HepG2 (cell line): ENCODE data around the gene MAPK12. TPM values are rescaled to one million over a fixed set of nuclear protein-coding genes. Genes with fewer than 3 reads are reported as not detected.

Experiments used
- FOXJ3 ChIP-seq: sonication (generic); formaldehyde crosslinking; IDR thresholded peaks from 2 replicates; pipeline ENCODE4 v1.4.0; 2020; ENCODE audit warnings: missing genetic modification reagents, mild to moderate bottlenecking, borderline replicate concordance
- IRX3 ChIP-seq: sonication (generic); formaldehyde crosslinking; IDR thresholded peaks from 2 replicates; pipeline ENCODE4 v1.8.1; 2023; ENCODE audit warnings: mild to moderate bottlenecking, low read depth, missing genetic modification reagents, borderline replicate concordance
- MAX ChIP-seq: IDR thresholded peaks from 2 replicates; pipeline ENCODE4 v1.6.1; 2012; ENCODE audit warnings: inconsistent platforms
- MTA3 ChIP-seq: sonication (generic); formaldehyde crosslinking; IDR thresholded peaks from 2 replicates; pipeline ENCODE4 v1.4.0; 2020; ENCODE audit warnings: missing genetic modification reagents
- NONO ChIP-seq, 2 experiments: fragments of 450-650 bp in 1 of 2; sonication (generic) in 1 of 2; formaldehyde crosslinking in 1 of 2; IDR thresholded peaks in 1 of 2; conservative IDR thresholded peaks in 1 of 2; 2 replicates each; pipeline versions ENCODE4 v1.6.1 to v1.8.0; 2017 to 2022; ENCODE audit warnings: mild to moderate bottlenecking in 1 of 2, missing genetic modification reagents in 1 of 2, moderate library complexity in 1 of 2
- PAX8 ChIP-seq: sonication (generic); formaldehyde crosslinking; IDR thresholded peaks from 2 replicates; pipeline ENCODE4 v1.8.0; 2022; ENCODE audit warnings: mild to moderate bottlenecking, missing genetic modification reagents, borderline replicate concordance
- POGK ChIP-seq: sonication (generic); formaldehyde crosslinking; conservative IDR thresholded peaks from 2 replicates; pipeline ENCODE4 v1.8.0; 2022; ENCODE audit warnings: mild to moderate bottlenecking, moderate library complexity, missing genetic modification reagents
- TBL1XR1 ChIP-seq: fragments of 150-350 bp; IDR thresholded peaks from 2 replicates; pipeline ENCODE4 v1.6.1; 2014; ENCODE audit warnings: borderline replicate concordance, low read length; ENCODE audit not compliant: partially characterized antibody
- THAP11 ChIP-seq: IDR thresholded peaks from 2 replicates; pipeline ENCODE4 v1.6.1; 2016; ENCODE audit warnings: missing biosample characterization, missing genetic modification reagents
- ZFP36 ChIP-seq: fragments of 150-350 bp; IDR thresholded peaks from 2 replicates; pipeline ENCODE4 v1.6.1; 2018; ENCODE audit warnings: borderline replicate concordance, low read length, low read depth; ENCODE audit not compliant: partially characterized antibody
- ZFP37 ChIP-seq: sonication (generic); formaldehyde crosslinking; IDR thresholded peaks from 2 replicates; pipeline ENCODE4 v1.4.0; 2020; ENCODE audit warnings: missing genetic modification reagents, borderline replicate concordance
- ZGPAT ChIP-seq: IDR thresholded peaks from 2 replicates; pipeline ENCODE4 v1.6.1; 2016; ENCODE audit warnings: mild to moderate bottlenecking
- ZKSCAN8 ChIP-seq: IDR thresholded peaks from 2 replicates; pipeline ENCODE4 v1.6.1; 2016; ENCODE audit warnings: borderline replicate concordance, missing genetic modification reagents, missing compliant biosample characterization
- ZNF281 ChIP-seq: sonication (generic); formaldehyde crosslinking; IDR thresholded peaks from 2 replicates; pipeline ENCODE4 v1.4.0; 2020; ENCODE audit warnings: missing genetic modification reagents, borderline replicate concordance
- ZNF543 ChIP-seq: sonication (generic); formaldehyde crosslinking; IDR thresholded peaks from 2 replicates; pipeline ENCODE4 v1.4.0; 2020; ENCODE audit warnings: mild to moderate bottlenecking, missing genetic modification reagents
- ZNF772 ChIP-seq: sonication (generic); formaldehyde crosslinking; IDR thresholded peaks from 2 replicates; pipeline ENCODE4 v1.5.0; 2020; ENCODE audit warnings: mild to moderate bottlenecking, missing genetic modification reagents
- ZNF781 ChIP-seq: sonication (generic); formaldehyde crosslinking; IDR thresholded peaks from 2 replicates; pipeline ENCODE4 v1.5.1; 2020; ENCODE audit warnings: borderline replicate concordance, mild to moderate bottlenecking, missing genetic modification reagents; ENCODE audit errors: not compliant biosample characterization
- ZUFSP ChIP-seq: sonication (generic); formaldehyde crosslinking; IDR thresholded peaks from 2 replicates; pipeline ENCODE4 v1.9.0; 2021; ENCODE audit warnings: missing genetic modification reagents, mild to moderate bottlenecking, borderline replicate concordance
- polyA plus RNA-seq, 8 experiments: library from polyadenylated mRNA; depleted of rRNA in 3 of 8; stranded (reverse) in 7 of 8; unstranded in 1 of 8; fragments of >200 nt; fragmentation: Illumina TruSeq in 4 of 8; extraction: Trizol in 4 of 8; gene quantifications; 2 replicates each; pipeline versions ENCODE4 v1.2.1 to v1.2.3, GENCODE V29; 2011 to 2016; ENCODE audit warnings: low read depth in 4 of 8, missing spikeins in 1 of 8, mixed read lengths in 1 of 8; ENCODE audit not compliant: insufficient read depth in 1 of 8
- total RNA-seq, 5 experiments: library from RNA; depleted of rRNA; stranded (reverse); fragments of >200 nt; fragmentation: Illumina TruSeq; extraction: Trizol; gene quantifications; 2 replicates each; pipeline ENCODE4 v1.2.3, GENCODE V29; 2016; ENCODE audit warnings: low read depth in 1 of 5

Gene MAPK12
- total and polyA plus RNA-seq, 2 of the 13 experiments (the other 11 are each of a cell fraction or from before 2014, with no cell fraction given), result 22.2 to 23.3 TPM

- no peak for TF ChIP-seq PAX8 (CRISPR knock-in tag)
- no peak for TF ChIP-seq NONO (IDR thresholded peaks at IDR 0.05)
- no peak for TF ChIP-seq NONO (CRISPR knock-in tag; conservative IDR thresholded peaks at IDR 0.05)
- TF ChIP-seq ZUFSP (CRISPR knock-in tag), result no peak
- no peak for TF ChIP-seq TBL1XR1
- peak; percentile 28; the same call in 1 of the 2 replicates for TF ChIP-seq ZNF772 (CRISPR knock-in tag)
- no peak for TF ChIP-seq MTA3
- TF ChIP-seq ZFP36, result no peak
- TF ChIP-seq THAP11 (CRISPR knock-in tag), result 0 out of 2 replicates have a peak, but pooled peaks have one; percentile 31
- TF ChIP-seq MAX, result peak; percentile 67
- TF ChIP-seq ZGPAT, result no peak
- TF ChIP-seq ZNF281, result no peak; the same call in 1 of the 2 replicates
- no peak for TF ChIP-seq ZNF781 (CRISPR knock-in tag)
- peak; percentile 74 for TF ChIP-seq POGK (CRISPR knock-in tag)
- peak; percentile 59; the same call in 1 of the 2 replicates for TF ChIP-seq ZNF543 (CRISPR knock-in tag)
- no peak for TF ChIP-seq ZFP37 (CRISPR knock-in tag)
- TF ChIP-seq ZKSCAN8, result no peak
- TF ChIP-seq FOXJ3 (CRISPR knock-in tag), result no peak
- no peak for TF ChIP-seq IRX3 (CRISPR knock-in tag)
These were observed 10.7 kb downstream of the MAPK12 start, which contains the start of gene HDAC10 (continued) for GRCh38 chr22:50250555-50251476.
